Panc1 (cell line): ENCODE measurements around the gene RIBC1. TPM values are rescaled to one million over a fixed set of nuclear protein-coding genes. Genes with fewer than 3 reads are reported as not detected.
"Not testable (repeated sequence)": the region's sequence is repeated elsewhere in the genome, so short reads cannot be mapped to it uniquely, and the experiment has no call there.

Source experiments
- ATAC-seq: fragments of 200-7000 bp; cut with Tn5 transposase; 2 replicates; pipeline ENCODE4 v1.9.1; 2020; ENCODE audit warnings: mild to moderate bottlenecking, moderate library complexity
- BruUV-seq: library from RNA; stranded (reverse); fragments of 400-500 nt; replicated peaks from 2 replicates; lab custom pipeline; 2021; lab: Mats Ljungman, UMichigan
- CTCF ChIA-PET: fragments of 300-600 bp; sonication (Branson Sonifier 250); formaldehyde crosslinking; loops from one replicate; lab custom pipeline; 2022; ENCODE audit warnings: antibody characterized with exemption; lab: Charles Lee
- POLR2A ChIA-PET: fragments of 300-600 bp; sonication (Branson Sonifier 250); formaldehyde crosslinking; loops from one replicate; lab custom pipeline; 2022; ENCODE audit warnings: antibody characterized with exemption; lab: Charles Lee
- DNase-seq: peaks from one replicate; pipeline ENCODE4 v3.0.0-alpha.2; 2010; ENCODE audit warnings: low read depth, low spot score
- H3K27ac ChIP-seq: 2 replicates; pipeline ENCODE4 v1.5.1; 2011; ENCODE audit warnings: mild to moderate bottlenecking, low read length, inconsistent platforms
- H3K27me3 ChIP-seq: fragments of 200-500 bp; sonication (Bioruptor generic); 2 replicates; pipeline ENCODE4 v1.6.0; 2014; ENCODE audit warnings: low read length, inconsistent platforms; ENCODE audit not compliant: control insufficient read depth, insufficient read depth
- H3K36me3 ChIP-seq: fragments of 200-500 bp; sonication (Bioruptor generic); 2 replicates; pipeline ENCODE4 v1.5.1; 2014; ENCODE audit warnings: inconsistent platforms, mild to moderate bottlenecking, low read length, moderate library complexity; ENCODE audit not compliant: control insufficient read depth, insufficient read depth
- H3K4me1 ChIP-seq: 2 replicates; pipeline ENCODE4 v1.5.1; 2011; ENCODE audit warnings: inconsistent platforms, mild to moderate bottlenecking, low read length, moderate library complexity; ENCODE audit not compliant: control insufficient read depth, insufficient read depth
- H3K4me3 ChIP-seq, 2 experiments: 2 replicates each; pipeline ENCODE4 v1.5.1; 2011 to 2012; ENCODE audit warnings: low read depth in 2 of 2, low read length in 2 of 2, mild to moderate bottlenecking in 2 of 2, inconsistent platforms in 1 of 2, moderate library complexity in 1 of 2
- H3K9me3 ChIP-seq: fragments of 200-500 bp; sonication (Bioruptor generic); 2 replicates; pipeline ENCODE4 v1.5.1; 2014; ENCODE audit warnings: low read depth, mild to moderate bottlenecking, inconsistent platforms, low read length, moderate library complexity; ENCODE audit not compliant: control insufficient read depth, insufficient read depth
- CTCF ChIP-seq: fragments of 450-650 bp; IDR thresholded peaks from 2 replicates; pipeline ENCODE4 v1.5.1; 2017; ENCODE audit warnings: mild to moderate bottlenecking
- POLR2AphosphoS5 ChIP-seq: IDR thresholded peaks from 2 replicates; pipeline ENCODE4 v1.6.1; 2012; ENCODE audit warnings: mild to moderate bottlenecking, low read depth, low read length, moderate library complexity
- SIN3A ChIP-seq: IDR thresholded peaks from 2 replicates; pipeline ENCODE4 v1.6.1; 2012; ENCODE audit warnings: low read depth, mild to moderate bottlenecking, low read length, moderate library complexity, borderline replicate concordance; ENCODE audit not compliant: insufficient read depth
- TCF7L2 ChIP-seq: IDR thresholded peaks from 2 replicates; pipeline ENCODE4 v1.6.1; 2011; ENCODE audit warnings: mild to moderate bottlenecking, low read depth, low read length, inconsistent platforms
- in situ Hi-C: cut with HindIII; loops from 2 replicates; pipeline ENCODE4 v1.10.0; 2016; ENCODE audit warnings: low sequenced_read_pairs, low pct_unique_long_range_greater_than_20kb
- intact Hi-C: fragments of 100-400 bp; cut with micrococcal nuclease; formaldehyde crosslinking; loops from one replicate; pipeline ENCODE4 v1.10.0; 2022; ENCODE audit not compliant: unreplicated experiment
- total RNA-seq: library from RNA; stranded (reverse); gene quantifications from one replicate; pipeline ENCODE4 v1.2.1, GENCODE V29; 2021; ENCODE audit not compliant: unreplicated experiment
- TF ChIP-seq, protein P1 (sequence below), 2 experiments: IDR thresholded peaks; 2 replicates each; pipeline ENCODE4 v1.6.1; 2011 to 2012; ENCODE audit warnings: low read depth in 2 of 2, control low read depth in 1 of 2, low read length in 1 of 2, mild to moderate bottlenecking in 1 of 2, moderate library complexity in 1 of 2; ENCODE audit not compliant: insufficient read depth in 1 of 2

Gene RIBC1
- total RNA-seq, 1 experiment from 2014 or later = 1.1 TPM

DNA sequence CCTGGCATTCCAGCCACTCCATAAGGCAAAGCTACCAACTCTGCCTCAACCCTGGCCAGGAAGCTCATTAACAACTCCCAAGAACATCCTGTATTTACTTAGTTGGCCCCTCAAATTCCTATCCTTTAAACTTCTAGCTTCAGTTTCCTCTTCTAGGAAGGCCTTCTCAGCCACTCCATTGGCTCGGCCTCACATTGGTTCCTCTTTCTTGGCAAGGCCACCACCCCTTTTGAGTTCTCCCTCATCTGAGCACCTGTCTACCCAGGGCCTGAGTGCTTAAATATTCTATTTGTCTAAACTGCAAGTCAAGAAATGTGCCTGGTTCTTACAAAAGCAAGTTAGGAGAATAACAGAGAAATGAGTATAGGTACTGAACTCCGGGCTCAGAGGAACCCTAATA, 10.2 kb upstream of the RIBC1 start:
- Histone ChIP-seq H3K36me3 (peaks cover 11% of the 10 kb centered on the region; the same call in 1 of the 2 replicates), H3K4me1 (no peaks in the 10 kb centered on the region), H3K27ac (no peak overlapping the region), H3K4me3 (no peak overlapping the region), H3K9me3 (no peaks in the 10 kb centered on the region), H3K27me3 (no peaks in the 10 kb centered on the region)
- no TSS peak for BruUV-seq
- in situ Hi-C loops = no loop called here
- intact Hi-C loops = no loop called here
- TF ChIP-seq CTCF (no peak), TCF7L2 (no peak), SIN3A (no peak), POLR2AphosphoS5 (no peak)
- TF ChIP-seq, protein P1, sequence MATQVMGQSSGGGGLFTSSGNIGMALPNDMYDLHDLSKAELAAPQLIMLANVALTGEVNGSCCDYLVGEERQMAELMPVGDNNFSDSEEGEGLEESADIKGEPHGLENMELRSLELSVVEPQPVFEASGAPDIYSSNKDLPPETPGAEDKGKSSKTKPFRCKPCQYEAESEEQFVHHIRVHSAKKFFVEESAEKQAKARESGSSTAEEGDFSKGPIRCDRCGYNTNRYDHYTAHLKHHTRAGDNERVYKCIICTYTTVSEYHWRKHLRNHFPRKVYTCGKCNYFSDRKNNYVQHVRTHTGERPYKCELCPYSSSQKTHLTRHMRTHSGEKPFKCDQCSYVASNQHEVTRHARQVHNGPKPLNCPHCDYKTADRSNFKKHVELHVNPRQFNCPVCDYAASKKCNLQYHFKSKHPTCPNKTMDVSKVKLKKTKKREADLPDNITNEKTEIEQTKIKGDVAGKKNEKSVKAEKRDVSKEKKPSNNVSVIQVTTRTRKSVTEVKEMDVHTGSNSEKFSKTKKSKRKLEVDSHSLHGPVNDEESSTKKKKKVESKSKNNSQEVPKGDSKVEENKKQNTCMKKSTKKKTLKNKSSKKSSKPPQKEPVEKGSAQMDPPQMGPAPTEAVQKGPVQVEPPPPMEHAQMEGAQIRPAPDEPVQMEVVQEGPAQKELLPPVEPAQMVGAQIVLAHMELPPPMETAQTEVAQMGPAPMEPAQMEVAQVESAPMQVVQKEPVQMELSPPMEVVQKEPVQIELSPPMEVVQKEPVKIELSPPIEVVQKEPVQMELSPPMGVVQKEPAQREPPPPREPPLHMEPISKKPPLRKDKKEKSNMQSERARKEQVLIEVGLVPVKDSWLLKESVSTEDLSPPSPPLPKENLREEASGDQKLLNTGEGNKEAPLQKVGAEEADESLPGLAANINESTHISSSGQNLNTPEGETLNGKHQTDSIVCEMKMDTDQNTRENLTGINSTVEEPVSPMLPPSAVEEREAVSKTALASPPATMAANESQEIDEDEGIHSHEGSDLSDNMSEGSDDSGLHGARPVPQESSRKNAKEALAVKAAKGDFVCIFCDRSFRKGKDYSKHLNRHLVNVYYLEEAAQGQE (IDR thresholded peaks at IDR 0.05; ENCODE audit: insufficient read depth in 1 of 2, low read depth in 2 of 2, low read length in 1 of 2) = no peak
- DNase-seq (no peak), ATAC-seq (no peak)
- CTCF ChIA-PET = no interaction called here
- POLR2A ChIA-PET = no interaction called here

DNA sequence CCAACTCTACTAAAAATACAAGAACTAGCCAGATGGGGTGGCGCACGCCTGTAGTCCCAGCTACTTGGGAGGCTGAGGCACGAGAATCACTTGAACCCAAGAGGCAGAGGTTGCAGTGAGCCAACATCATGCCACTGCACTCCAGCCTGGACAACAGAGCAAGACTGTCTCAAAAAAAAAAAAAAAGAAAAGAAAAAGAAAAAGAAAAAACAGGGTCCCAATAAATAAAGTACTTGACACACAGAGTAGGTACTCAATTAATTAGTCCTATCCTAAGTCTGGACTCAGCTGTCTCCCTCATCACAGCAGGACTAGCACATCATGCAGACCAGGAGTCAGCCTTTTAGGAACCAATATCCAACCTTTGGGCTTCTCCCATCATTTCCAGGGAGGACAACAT, 2.3 kb upstream of the RIBC1 start:
- ChIA-PET CTCF (interaction anchor here (0.7 kb wide), 1 partner anchor 231 kb away, joined by 3 read pairs; no protein-coding TSS in a partner anchor), POLR2A (interaction anchor here (0.5 to 0.6 kb wide), 2 partner anchors 12 to 22 kb away, joined by 3 to 5 read pairs; no protein-coding TSS in a partner anchor)
- BruUV-seq, ATAC-seq, H3K4me3 ChIP-seq, H3K4me1 ChIP-seq, in situ Hi-C loops, H3K9me3 ChIP-seq, DNase-seq, H3K36me3 ChIP-seq, intact Hi-C loops, H3K27me3 ChIP-seq, H3K27ac ChIP-seq: not testable (repeated sequence)

DNA sequence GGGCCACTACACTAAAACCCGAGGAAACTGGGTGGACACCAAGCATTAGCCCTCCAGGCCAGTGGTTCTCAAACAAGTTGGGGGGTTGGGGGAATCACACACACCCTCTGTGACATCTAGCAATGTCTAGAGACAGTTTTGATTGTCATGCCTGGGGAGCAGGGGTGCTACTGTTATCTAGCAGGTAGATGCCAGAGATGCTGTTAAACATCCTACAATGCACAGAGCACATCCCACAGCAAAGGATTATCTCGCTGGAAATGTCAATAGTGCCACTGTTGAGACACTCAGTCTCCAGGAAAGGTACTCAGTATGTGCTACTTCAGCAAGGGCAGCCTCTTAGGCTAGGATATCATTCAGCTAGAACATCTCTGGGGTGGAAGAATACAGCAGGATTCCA, 1.5 kb upstream of the RIBC1 start:
- in situ Hi-C loops (no loop called here), intact Hi-C loops (no loop called here)
- no peak for TF ChIP-seq SIN3A
- TF ChIP-seq POLR2AphosphoS5 = no peak
- TF ChIP-seq, protein P1 (IDR thresholded peaks at IDR 0.05; ENCODE audit: insufficient read depth in 1 of 2, low read depth in 2 of 2, low read length in 1 of 2) = no peak
- TF ChIP-seq CTCF = no peak
- no peak for TF ChIP-seq TCF7L2
- H3K27ac ChIP-seq = peak overlapping the region; percentile 92
- no peak for ATAC-seq
- H3K4me3 ChIP-seq = peak overlapping the region; percentile 69 to 85
- BruUV-seq = TSS peak; percentile 82
- peaks cover 8% of the 10 kb centered on the region; the same call in 1 of the 2 replicates for H3K4me1 ChIP-seq
- POLR2A ChIA-PET = interaction anchor here (0.5 to 0.6 kb wide), 2 partner anchors 11 to 21 kb away, joined by 3 to 5 read pairs; no protein-coding TSS in a partner anchor
- no peak for DNase-seq
- H3K36me3 ChIP-seq = peaks cover 2% of the 10 kb centered on the region
- CTCF ChIA-PET = no interaction called here
- H3K27me3 ChIP-seq = no peaks in the 10 kb centered on the region
- H3K9me3 ChIP-seq = no peaks in the 10 kb centered on the region
